ENCODE data around the gene CDKN1A. TPM values are rescaled to one million over a fixed set of nuclear protein-coding genes. Genes with fewer than 3 reads are reported as not detected.
A peak's percentile ranks its signal among the peaks of the same experiment; 100 is the strongest.

The CDKN1A gene
- polyA plus RNA-seq, 3 donors: 117 to 1,223 (median 144) TPM

DNA sequence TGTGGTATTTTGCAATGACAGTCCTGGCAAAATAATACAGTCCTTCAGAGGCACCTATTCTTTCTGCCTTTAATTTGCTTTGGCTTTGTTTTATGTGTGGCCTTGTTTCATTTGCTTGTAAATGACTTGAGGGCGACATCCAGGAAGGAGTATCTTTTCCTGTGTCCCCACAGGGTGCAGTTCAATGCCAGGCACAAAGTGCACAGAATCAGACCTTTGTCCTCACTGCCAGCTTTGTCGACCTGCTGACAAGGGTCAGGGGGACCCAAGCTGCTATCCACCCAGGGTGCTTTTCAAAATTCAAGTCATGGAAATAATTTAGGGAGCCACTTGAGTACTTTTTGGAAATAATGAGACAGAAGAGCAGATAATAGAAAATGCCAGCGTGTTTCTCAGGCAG lies 37.0 kb upstream of the CDKN1A start:
- 94% methylated on average over 2 of the region's 3 CpGs for WGBS (ENCODE audit: insufficient coverage)
- intact Hi-C loops (cut with micrococcal nuclease): no loop called here
- Mint-ChIP-seq H3K4me3 (no peak overlapping the region), H3K36me3 (no peaks in the 10 kb centered on the region), H3K4me1 (peaks cover 28% of the 10 kb centered on the region), H3K27me3 (ENCODE audit: low read depth in 3 of 3) (peaks cover 0 to 3% (median 2%) of the 10 kb centered on the region in 3 donors), H3K27ac (peak overlapping the region in 1 of 7 donors; percentile 30), H3K9me3 (no peaks in the 10 kb centered on the region)
- H3K27me3 ChIP-seq (ENCODE audit: control insufficient read depth in 2 of 2, insufficient read depth in 2 of 2, low read length in 2 of 2): no peaks in the 10 kb centered on the region
- no peaks in the 10 kb centered on the region for H4K20me1 ChIP-seq (ENCODE audit: insufficient read depth, low read length)
- H3K9ac ChIP-seq (ENCODE audit: insufficient read depth, low read length, poor library complexity, severe bottlenecking): no peak overlapping the region
- H3K4me2 ChIP-seq (replicated peaks; ENCODE audit: extremely low read depth, low read length, poor library complexity, severe bottlenecking): no peak overlapping the region
- H3K4me1 ChIP-seq (ENCODE audit: control insufficient read depth in 1 of 2, insufficient read depth in 2 of 2, low read length in 2 of 2): peaks cover 26 to 28% of the 10 kb centered on the region in 2 donors
- no peak overlapping the region for H2AFZ ChIP-seq (ENCODE audit: insufficient read depth, low read depth, low read length, poor library complexity, severe bottlenecking)
- TF ChIP-seq, protein P1, sequence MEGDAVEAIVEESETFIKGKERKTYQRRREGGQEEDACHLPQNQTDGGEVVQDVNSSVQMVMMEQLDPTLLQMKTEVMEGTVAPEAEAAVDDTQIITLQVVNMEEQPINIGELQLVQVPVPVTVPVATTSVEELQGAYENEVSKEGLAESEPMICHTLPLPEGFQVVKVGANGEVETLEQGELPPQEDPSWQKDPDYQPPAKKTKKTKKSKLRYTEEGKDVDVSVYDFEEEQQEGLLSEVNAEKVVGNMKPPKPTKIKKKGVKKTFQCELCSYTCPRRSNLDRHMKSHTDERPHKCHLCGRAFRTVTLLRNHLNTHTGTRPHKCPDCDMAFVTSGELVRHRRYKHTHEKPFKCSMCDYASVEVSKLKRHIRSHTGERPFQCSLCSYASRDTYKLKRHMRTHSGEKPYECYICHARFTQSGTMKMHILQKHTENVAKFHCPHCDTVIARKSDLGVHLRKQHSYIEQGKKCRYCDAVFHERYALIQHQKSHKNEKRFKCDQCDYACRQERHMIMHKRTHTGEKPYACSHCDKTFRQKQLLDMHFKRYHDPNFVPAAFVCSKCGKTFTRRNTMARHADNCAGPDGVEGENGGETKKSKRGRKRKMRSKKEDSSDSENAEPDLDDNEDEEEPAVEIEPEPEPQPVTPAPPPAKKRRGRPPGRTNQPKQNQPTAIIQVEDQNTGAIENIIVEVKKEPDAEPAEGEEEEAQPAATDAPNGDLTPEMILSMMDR (IDR thresholded peaks at IDR 0.05): no peak
- DNase-seq: no peak
- H3K36me3 ChIP-seq (replicated peaks in 1 of 2; ENCODE audit: control insufficient read depth in 1 of 2, insufficient read depth in 2 of 2, low read length in 2 of 2): no peaks in the 10 kb centered on the region
- no peaks in the 10 kb centered on the region for H3K9me3 ChIP-seq (replicated peaks in 1 of 2; ENCODE audit: control insufficient read depth in 1 of 2, insufficient read depth in 1 of 2, low read length in 2 of 2)
- no peak overlapping the region for H3K27ac ChIP-seq (ENCODE audit: low read depth in 1 of 2, low read length in 2 of 2)
- no peaks in the 10 kb centered on the region for H3K79me2 ChIP-seq (ENCODE audit: insufficient read depth, low read length)
- no peak overlapping the region for H3K4me3 ChIP-seq (replicated peaks in 1 of 3; ENCODE audit: low read depth in 2 of 3, low read length in 3 of 3)

DNA sequence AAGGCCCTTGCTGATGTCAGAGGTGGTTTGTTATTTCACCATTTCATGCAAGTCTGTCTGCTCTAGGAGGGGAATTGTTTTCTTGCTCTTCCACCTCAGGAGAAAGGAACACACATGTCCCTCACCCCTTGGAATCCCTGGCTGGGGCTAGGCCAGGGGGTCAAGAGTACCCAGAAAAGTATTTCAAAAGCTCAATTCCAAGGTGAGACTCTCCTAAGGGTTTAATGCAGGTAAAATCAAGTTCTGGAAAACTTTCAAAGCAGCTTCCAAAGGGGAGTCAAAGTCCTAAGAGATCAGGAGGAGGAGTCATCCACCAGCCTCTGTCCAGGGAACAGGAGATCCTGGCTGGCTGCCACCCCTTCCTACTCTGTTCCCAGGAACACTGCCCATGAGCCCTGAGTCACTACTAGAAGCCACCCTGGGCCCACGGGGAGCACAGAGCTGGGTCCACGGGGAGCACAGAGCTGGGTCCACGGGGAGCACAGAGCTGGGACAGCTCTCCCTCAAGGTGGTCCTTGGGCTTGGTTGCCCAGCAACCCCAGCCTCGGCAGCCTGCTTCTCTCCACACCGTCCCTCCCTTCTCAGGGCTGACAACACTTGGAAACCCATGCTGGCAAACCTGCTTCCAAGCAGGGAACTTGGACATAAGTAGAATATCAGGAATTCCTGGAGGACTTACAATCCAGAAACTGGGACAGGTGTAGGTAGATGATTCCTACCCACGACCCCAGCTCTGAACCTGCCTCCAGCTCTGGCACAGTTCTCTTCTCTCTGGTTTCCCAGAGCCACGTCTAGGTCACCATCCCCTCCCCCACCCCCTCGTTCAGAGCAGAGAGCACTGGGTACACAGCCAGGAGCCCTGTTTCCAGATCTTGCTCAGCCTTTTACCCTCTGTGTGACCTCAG lies 35.3 kb upstream of the CDKN1A start:
- H3K9ac ChIP-seq (ENCODE audit: insufficient read depth, low read length, poor library complexity, severe bottlenecking): no peak overlapping the region
- TF ChIP-seq, protein P1 (IDR thresholded peaks at IDR 0.05): no peak
- H3K36me3 ChIP-seq (replicated peaks in 1 of 2; ENCODE audit: control insufficient read depth in 1 of 2, insufficient read depth in 2 of 2, low read length in 2 of 2): no peaks in the 10 kb centered on the region
- no peak overlapping the region for H3K4me3 Mint-ChIP-seq
- H3K27me3 Mint-ChIP-seq (ENCODE audit: low read depth in 3 of 3): peaks cover 0 to 2% (median 1%) of the 10 kb centered on the region in 3 donors
- H3K36me3 Mint-ChIP-seq: no peaks in the 10 kb centered on the region
- 92% methylated on average over 6 of the region's 8 CpGs for WGBS (ENCODE audit: insufficient coverage)
- no peaks in the 10 kb centered on the region for H4K20me1 ChIP-seq (ENCODE audit: insufficient read depth, low read length)
- H3K4me2 ChIP-seq (replicated peaks; ENCODE audit: extremely low read depth, low read length, poor library complexity, severe bottlenecking): no peak overlapping the region
- peak overlapping the region in 1 of 7 donors; percentile 48 for H3K27ac Mint-ChIP-seq
- no peak overlapping the region for H3K4me3 ChIP-seq (replicated peaks in 1 of 3; ENCODE audit: low read depth in 2 of 3, low read length in 3 of 3)
- H3K27ac ChIP-seq (ENCODE audit: low read depth in 1 of 2, low read length in 2 of 2): no peak overlapping the region
- no peak overlapping the region for H2AFZ ChIP-seq (ENCODE audit: insufficient read depth, low read depth, low read length, poor library complexity, severe bottlenecking)
- no peaks in the 10 kb centered on the region for H3K79me2 ChIP-seq (ENCODE audit: insufficient read depth, low read length)
- H3K4me1 Mint-ChIP-seq: peaks cover 24% of the 10 kb centered on the region
- H3K4me1 ChIP-seq (ENCODE audit: control insufficient read depth in 1 of 2, insufficient read depth in 2 of 2, low read length in 2 of 2): peaks cover 26 to 28% of the 10 kb centered on the region in 2 donors
- H3K9me3 Mint-ChIP-seq: no peaks in the 10 kb centered on the region
- no peak for DNase-seq
- intact Hi-C loops (cut with micrococcal nuclease): no loop called here
- H3K9me3 ChIP-seq (replicated peaks in 1 of 2; ENCODE audit: control insufficient read depth in 1 of 2, insufficient read depth in 1 of 2, low read length in 2 of 2): no peaks in the 10 kb centered on the region
- H3K27me3 ChIP-seq (ENCODE audit: control insufficient read depth in 2 of 2, insufficient read depth in 2 of 2, low read length in 2 of 2): no peaks in the 10 kb centered on the region

Measured in CD14-positive monocyte (primary cell).